Activated CD4-positive, alpha-beta memory T cell treated with anti-CD3 and anti-CD28 coated beads for 36 hours (primary cell): Measurements from ENCODE around the gene TMPRSS3. TPM values are rescaled to one million over a fixed set of nuclear protein-coding genes. Genes with fewer than 3 reads are reported as not detected.

Experiments
- CTCF ChIA-PET: fragments of 350-600 bp; sonication (Branson Sonifier 250); formaldehyde crosslinking; loops from one replicate; lab custom pipeline; 2021; ENCODE audit warnings: antibody characterized with exemption, inconsistent platforms; lab: Charles Lee
- POLR2A ChIA-PET: fragments of 350-600 bp; sonication (Branson Sonifier 250); formaldehyde crosslinking; loops from one replicate; lab custom pipeline; 2021; ENCODE audit warnings: antibody characterized with exemption; lab: Charles Lee
- DNase-seq: peaks from one replicate; pipeline ENCODE4 v3.0.0-alpha.2; 2020
- H3K27ac Mint-ChIP-seq: one replicate; pipeline ENCODE4 v1.8.0; 2021; ENCODE audit warnings: mixed read lengths
- H3K27me3 Mint-ChIP-seq: one replicate; pipeline ENCODE4 v1.8.0; 2021; ENCODE audit warnings: mixed read lengths
- H3K36me3 Mint-ChIP-seq: one replicate; pipeline ENCODE4 v1.8.0; 2021; ENCODE audit warnings: mixed read lengths
- H3K4me1 Mint-ChIP-seq: one replicate; pipeline ENCODE4 v1.8.0; 2021; ENCODE audit warnings: low read depth, mixed read lengths
- H3K4me3 Mint-ChIP-seq: one replicate; pipeline ENCODE4 v1.8.0; 2021; ENCODE audit warnings: mild to moderate bottlenecking, mixed read lengths
- H3K9me3 Mint-ChIP-seq: one replicate; pipeline ENCODE4 v1.8.0; 2021; ENCODE audit warnings: mixed read lengths
- intact Hi-C: fragments of 100-400 bp; cut with micrococcal nuclease; formaldehyde crosslinking; loops from one replicate; pipeline ENCODE4 v1.15.1; 2023
- total RNA-seq, 2 experiments: library from RNA; stranded (reverse); gene quantifications; one replicate each; pipeline ENCODE4 v1.2.3, GENCODE V29; 2021

TMPRSS3 gene
- total RNA-seq, 2 experiments from 2014 or later = 47.6 to 49.8 TPM

DNA sequence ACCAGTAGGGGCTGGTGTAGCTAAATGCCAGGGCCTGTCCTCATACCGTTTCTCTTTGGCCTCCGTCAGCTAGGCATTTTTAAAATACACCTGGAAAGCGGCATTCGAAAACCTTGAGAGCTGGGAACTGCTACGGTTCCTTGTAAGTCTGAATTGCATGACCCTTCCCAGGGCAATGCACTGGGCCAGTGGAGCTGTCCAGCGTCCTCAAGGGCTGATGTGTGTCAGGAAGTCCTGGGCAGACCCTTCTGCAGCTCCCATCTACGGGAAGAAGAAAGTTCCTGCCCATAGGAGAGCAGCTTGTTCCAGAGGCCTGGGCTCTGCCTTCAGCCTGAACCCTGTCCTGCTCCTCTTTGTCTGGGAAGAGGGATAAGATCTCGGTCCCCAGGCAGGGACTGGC, 41.9 kb upstream of the TMPRSS3 start:
- ChIA-PET CTCF (no interaction called here), POLR2A (no interaction called here)
- no peak overlapping the region for H3K4me3 Mint-ChIP-seq
- peaks cover 60% of the 10 kb centered on the region for H3K4me1 Mint-ChIP-seq
- H3K27me3 Mint-ChIP-seq = no peaks in the 10 kb centered on the region
- DNase-seq = no peak
- peaks cover 83% of the 10 kb centered on the region for H3K36me3 Mint-ChIP-seq
- no peak overlapping the region for H3K27ac Mint-ChIP-seq
- intact Hi-C loops = no loop called here
- H3K9me3 Mint-ChIP-seq = peaks cover under 1% of the 10 kb centered on the region

DNA sequence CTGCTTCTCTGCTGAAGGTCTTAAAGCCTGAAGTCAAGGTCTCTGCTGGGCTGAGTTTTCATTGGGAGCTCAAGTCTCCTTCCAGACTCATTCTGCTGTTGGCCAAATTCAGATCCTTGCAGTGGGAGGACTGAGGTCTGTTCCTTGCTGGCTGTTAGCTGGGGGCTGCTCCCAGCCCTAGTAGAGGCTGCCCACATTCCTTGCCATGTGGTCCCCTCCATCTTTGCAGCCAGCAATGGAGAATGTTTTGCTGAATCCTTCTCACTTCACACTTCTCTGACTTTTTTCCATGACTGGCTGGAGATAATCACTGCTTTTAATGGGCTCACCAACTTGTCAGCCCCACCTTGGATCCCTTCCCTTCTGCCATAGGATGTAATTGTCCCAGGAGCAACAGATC, 41.1 kb upstream of the TMPRSS3 start:
- CTCF ChIA-PET = interaction anchor here (1.3 to 1.4 kb wide), 2 partner anchors 55 to 178 kb away, joined by 5 to 8 read pairs; no protein-coding TSS in a partner anchor
- H3K27ac Mint-ChIP-seq = no peak overlapping the region
- DNase-seq = no peak
- H3K4me3 Mint-ChIP-seq = no peak overlapping the region
- no peaks in the 10 kb centered on the region for H3K27me3 Mint-ChIP-seq
- H3K4me1 Mint-ChIP-seq = peaks cover 57% of the 10 kb centered on the region
- H3K9me3 Mint-ChIP-seq = peaks cover 7% of the 10 kb centered on the region
- H3K36me3 Mint-ChIP-seq = peaks cover 83% of the 10 kb centered on the region
- intact Hi-C loops = no loop called here
- POLR2A ChIA-PET = interaction anchor here (0.8 kb wide), 1 partner anchor 16 kb away, joined by 4 read pairs; no protein-coding TSS in a partner anchor

DNA sequence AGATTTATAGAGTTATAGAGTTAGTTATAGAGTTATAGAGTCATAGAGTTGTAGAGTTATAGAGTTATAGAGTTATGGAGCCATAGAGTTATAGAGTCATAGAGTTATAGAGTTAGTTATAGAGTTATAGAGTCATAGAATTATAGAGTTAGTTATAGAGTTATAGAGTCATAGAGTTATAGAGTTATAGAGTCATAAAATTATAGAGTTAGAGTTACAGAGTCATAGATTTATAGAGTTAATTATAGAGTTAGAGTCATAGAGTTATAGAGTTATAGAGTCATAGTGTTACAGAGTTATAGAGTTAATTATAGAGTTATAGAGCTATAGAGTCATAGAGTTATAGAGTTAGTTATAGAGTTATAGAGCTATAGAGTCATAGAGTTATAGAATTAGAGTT, 40.0 kb upstream of the TMPRSS3 start:
- intact Hi-C loops = no loop called here
- ChIA-PET CTCF (interaction anchor here (1.3 to 1.4 kb wide), 2 partner anchors 54 to 177 kb away, joined by 5 to 8 read pairs; no protein-coding TSS in a partner anchor), POLR2A (interaction anchor here (0.8 kb wide), 1 partner anchor 42 kb away, joined by 3 read pairs; no protein-coding TSS in a partner anchor)
- no peak for DNase-seq
- H3K36me3 Mint-ChIP-seq = peaks cover 83% of the 10 kb centered on the region
- H3K4me3 Mint-ChIP-seq = no peak overlapping the region
- H3K9me3 Mint-ChIP-seq = peaks cover 7% of the 10 kb centered on the region
- no peak overlapping the region for H3K27ac Mint-ChIP-seq
- H3K27me3 Mint-ChIP-seq = no peaks in the 10 kb centered on the region
- H3K4me1 Mint-ChIP-seq = peaks cover 52% of the 10 kb centered on the region

GRCh38 chr21:42435401-42435800, 39.5 kb upstream of the TMPRSS3 start:
- intact Hi-C loops = no loop called here
- ChIA-PET POLR2A (no interaction called here), CTCF (interaction anchor here (1.3 to 1.5 kb wide), 2 partner anchors 54 kb away, joined by 6 to 8 read pairs; no protein-coding TSS in a partner anchor)
- no peak overlapping the region for H3K4me3 Mint-ChIP-seq
- H3K36me3 Mint-ChIP-seq = peaks cover 80% of the 10 kb centered on the region
- no peak for DNase-seq
- no peaks in the 10 kb centered on the region for H3K27me3 Mint-ChIP-seq
- peaks cover 47% of the 10 kb centered on the region for H3K4me1 Mint-ChIP-seq
- peaks cover 7% of the 10 kb centered on the region for H3K9me3 Mint-ChIP-seq
- H3K27ac Mint-ChIP-seq = no peak overlapping the region

- H3K27me3 Mint-ChIP-seq = no peaks in the 10 kb centered on the region
- H3K4me3 Mint-ChIP-seq = no peak overlapping the region
- CTCF ChIA-PET = interaction anchor here (1.5 kb wide), 1 partner anchor 53 kb away, joined by 6 read pairs; no protein-coding TSS in a partner anchor
- peaks cover 76% of the 10 kb centered on the region for H3K36me3 Mint-ChIP-seq
- no peak overlapping the region for H3K27ac Mint-ChIP-seq
- intact Hi-C loops = no loop called here
- DNase-seq = no peak
- POLR2A ChIA-PET = no interaction called here
- H3K9me3 Mint-ChIP-seq = peaks cover 7% of the 10 kb centered on the region
- peaks cover 42% of the 10 kb centered on the region for H3K4me1 Mint-ChIP-seq
Measured at GRCh38 chr21:42434884-42435283, 39.0 kb upstream of the TMPRSS3 start.

DNA sequence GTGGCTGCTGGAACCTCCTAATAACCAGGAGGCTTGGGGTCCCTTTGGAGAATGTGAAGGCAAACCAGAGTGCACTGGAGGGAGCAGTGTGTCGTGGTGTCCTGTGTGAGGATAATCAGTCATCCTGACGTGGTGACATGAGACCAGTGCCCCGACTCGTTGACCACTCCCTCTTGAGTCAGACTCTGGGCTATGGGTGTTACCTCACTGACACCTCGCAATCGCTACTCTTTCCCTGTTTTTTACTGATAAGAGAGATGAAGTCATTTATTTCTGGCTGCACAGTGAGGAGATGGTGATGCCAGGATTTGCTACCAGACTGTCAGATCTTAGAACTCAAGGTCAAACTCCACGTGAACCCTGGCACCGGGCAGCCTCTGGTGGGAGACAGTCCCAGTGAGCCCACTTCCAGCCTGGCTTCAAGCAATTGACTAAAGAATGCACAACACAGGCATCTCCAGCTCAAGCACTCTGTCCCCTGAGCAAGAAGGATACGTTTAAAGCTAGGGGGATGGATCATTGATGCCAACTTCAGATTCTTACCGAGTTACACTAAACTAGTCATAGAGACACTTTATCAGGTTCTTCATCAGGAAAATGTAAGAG, 38.2 kb upstream of the TMPRSS3 start:
- no peak overlapping the region for H3K27ac Mint-ChIP-seq
- H3K4me3 Mint-ChIP-seq = no peak overlapping the region
- peak; percentile 44 for DNase-seq
- H3K36me3 Mint-ChIP-seq = peaks cover 70% of the 10 kb centered on the region
- peaks cover 34% of the 10 kb centered on the region for H3K4me1 Mint-ChIP-seq
- H3K27me3 Mint-ChIP-seq = no peaks in the 10 kb centered on the region
- H3K9me3 Mint-ChIP-seq = peaks cover 7% of the 10 kb centered on the region
- CTCF ChIA-PET = interaction anchor here (1.5 kb wide), 1 partner anchor 53 kb away, joined by 6 read pairs; no protein-coding TSS in a partner anchor
- POLR2A ChIA-PET = no interaction called here
- intact Hi-C loops = no loop called here

DNA sequence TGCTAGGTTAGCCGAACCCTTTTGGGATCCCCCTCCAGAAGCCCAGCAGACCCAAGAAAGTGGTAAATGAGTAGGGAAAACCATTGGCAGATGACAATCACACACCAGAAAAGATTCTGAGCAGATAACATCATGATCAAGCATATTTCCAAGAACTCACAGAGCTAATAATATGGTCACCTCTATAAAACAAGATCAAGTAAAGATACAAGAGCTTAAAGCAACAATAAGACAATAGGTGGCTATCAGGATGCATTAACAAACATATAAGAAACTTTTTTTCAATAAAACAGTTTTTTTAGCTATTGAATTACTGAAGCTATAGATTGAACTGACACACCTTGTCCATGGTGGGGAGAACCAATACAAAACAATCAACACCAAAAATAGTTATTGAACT, 36.8 kb upstream of the TMPRSS3 start:
- no peak for DNase-seq
- H3K9me3 Mint-ChIP-seq = peaks cover 7% of the 10 kb centered on the region
- no peaks in the 10 kb centered on the region for H3K27me3 Mint-ChIP-seq
- CTCF ChIA-PET = interaction anchor here (1.0 to 1.4 kb wide), 2 partner anchors 51 to 174 kb away, joined by 4 read pairs; no protein-coding TSS in a partner anchor
- H3K27ac Mint-ChIP-seq = no peak overlapping the region
- POLR2A ChIA-PET = no interaction called here
- peaks cover 25% of the 10 kb centered on the region for H3K4me1 Mint-ChIP-seq
- H3K4me3 Mint-ChIP-seq = no peak overlapping the region
- intact Hi-C loops = no loop called here
- peaks cover 67% of the 10 kb centered on the region for H3K36me3 Mint-ChIP-seq

- Mint-ChIP-seq H3K36me3 (peaks cover 69% of the 10 kb centered on the region), H3K4me3 (no peak overlapping the region), H3K27ac (no peak overlapping the region), H3K27me3 (no peaks in the 10 kb centered on the region), H3K9me3 (peaks cover 7% of the 10 kb centered on the region), H3K4me1 (peaks cover 28% of the 10 kb centered on the region)
- POLR2A ChIA-PET = no interaction called here
- intact Hi-C loops = no loop called here
- CTCF ChIA-PET = no interaction called here
- no peak for DNase-seq
Measured at GRCh38 chr21:42431196-42431595, 35.3 kb upstream of the TMPRSS3 start.

DNA sequence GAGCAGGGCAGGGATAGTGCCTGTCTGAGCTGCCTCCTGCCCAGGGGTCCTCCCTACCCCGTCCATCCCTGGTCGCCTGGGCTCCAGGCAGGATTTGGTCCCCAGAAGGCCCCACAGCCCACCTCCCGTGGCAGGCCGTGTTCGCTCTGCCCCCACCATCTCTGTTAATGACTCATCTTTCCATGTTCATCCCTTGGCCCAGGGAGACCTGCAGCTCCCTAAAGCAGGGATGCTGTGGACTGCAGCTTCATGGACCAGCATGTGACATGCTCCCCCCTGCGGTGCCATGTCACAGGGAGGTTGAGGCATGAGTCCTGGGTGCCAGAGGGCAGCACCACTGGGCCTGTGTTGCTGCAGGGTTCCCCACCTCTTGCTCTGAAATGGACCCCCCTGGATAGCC, 34.7 kb upstream of the TMPRSS3 start:
- peaks cover 7% of the 10 kb centered on the region for H3K9me3 Mint-ChIP-seq
- POLR2A ChIA-PET = no interaction called here
- H3K27me3 Mint-ChIP-seq = no peaks in the 10 kb centered on the region
- no peak overlapping the region for H3K4me3 Mint-ChIP-seq
- no peak overlapping the region for H3K27ac Mint-ChIP-seq
- DNase-seq = no peak
- H3K4me1 Mint-ChIP-seq = peaks cover 34% of the 10 kb centered on the region
- CTCF ChIA-PET = no interaction called here
- intact Hi-C loops = no loop called here
- peaks cover 67% of the 10 kb centered on the region for H3K36me3 Mint-ChIP-seq

- intact Hi-C loops = no loop called here
- H3K27me3 Mint-ChIP-seq = no peaks in the 10 kb centered on the region
- H3K4me3 Mint-ChIP-seq = no peak overlapping the region
- DNase-seq = no peak
- CTCF ChIA-PET = interaction anchor here (1.3 kb wide), 1 partner anchor 49 kb away, joined by 5 read pairs; no protein-coding TSS in a partner anchor
- H3K4me1 Mint-ChIP-seq = peaks cover 36% of the 10 kb centered on the region
- POLR2A ChIA-PET = no interaction called here
- H3K36me3 Mint-ChIP-seq = peaks cover 64% of the 10 kb centered on the region
- no peak overlapping the region for H3K27ac Mint-ChIP-seq
- peaks cover 7% of the 10 kb centered on the region for H3K9me3 Mint-ChIP-seq
Measured at GRCh38 chr21:42429856-42430255, 34.0 kb upstream of the TMPRSS3 start.

DNA sequence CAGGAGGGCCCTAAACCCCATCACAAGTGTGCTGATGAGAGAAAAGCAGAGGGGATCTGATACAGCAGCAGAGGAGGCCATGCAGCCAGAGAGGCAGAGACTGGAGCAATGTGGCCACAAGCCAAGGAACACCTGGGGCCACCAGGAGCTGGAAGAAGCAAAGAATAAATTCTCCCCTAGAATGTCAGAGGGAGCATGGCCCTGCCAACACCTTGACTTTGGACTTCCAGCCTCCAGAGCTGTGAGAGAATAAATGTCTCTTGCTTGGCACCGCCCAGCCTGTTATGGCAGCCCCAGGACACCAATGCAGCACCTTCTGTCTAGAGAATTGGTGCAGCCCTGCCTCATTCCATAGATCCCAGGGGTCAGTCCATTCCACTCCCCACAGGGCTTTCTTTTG, 33.2 kb upstream of the TMPRSS3 start:
- intact Hi-C loops = no loop called here
- ChIA-PET CTCF (interaction anchor here (1.3 kb wide), 1 partner anchor 48 kb away, joined by 5 read pairs; no protein-coding TSS in a partner anchor), POLR2A (no interaction called here)
- no peak for DNase-seq
- peaks cover 62% of the 10 kb centered on the region for H3K36me3 Mint-ChIP-seq
- peaks cover 7% of the 10 kb centered on the region for H3K9me3 Mint-ChIP-seq
- H3K4me1 Mint-ChIP-seq = peaks cover 37% of the 10 kb centered on the region
- H3K27me3 Mint-ChIP-seq = no peaks in the 10 kb centered on the region
- no peak overlapping the region for H3K27ac Mint-ChIP-seq
- H3K4me3 Mint-ChIP-seq = no peak overlapping the region

DNA sequence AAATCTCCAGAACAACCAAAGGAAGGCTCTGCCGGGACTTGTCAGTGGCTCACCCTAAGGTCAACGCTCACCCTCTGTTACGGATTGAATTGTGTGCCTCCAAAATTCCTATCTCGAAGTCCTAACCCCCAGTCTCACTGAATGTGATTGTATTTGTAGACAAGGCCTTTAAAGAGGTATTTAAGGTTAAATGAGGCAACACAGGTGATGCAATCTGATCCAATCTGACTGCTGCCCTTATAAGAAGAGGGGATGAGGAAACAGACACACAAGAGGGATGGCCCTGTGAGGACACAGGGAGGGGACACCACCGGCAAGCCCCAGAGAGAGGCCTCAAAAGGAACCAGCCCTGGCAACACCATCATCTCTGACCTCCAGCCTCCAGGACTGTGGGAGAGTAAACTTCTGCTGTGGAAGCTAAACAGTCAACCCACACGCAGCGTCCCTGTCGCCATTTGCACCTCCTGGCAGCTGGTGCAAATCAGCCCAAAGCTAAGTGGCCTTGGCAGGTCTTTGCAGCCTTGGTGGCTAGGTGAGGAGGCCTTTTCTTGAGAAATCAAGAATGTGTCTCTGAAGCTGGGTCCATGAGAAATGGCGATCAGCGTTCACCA, 32.1 kb upstream of the TMPRSS3 start:
- no peak for DNase-seq
- Mint-ChIP-seq H3K4me1 (peaks cover 45% of the 10 kb centered on the region), H3K27ac (no peak overlapping the region), H3K27me3 (no peaks in the 10 kb centered on the region), H3K36me3 (peaks cover 64% of the 10 kb centered on the region), H3K4me3 (no peak overlapping the region), H3K9me3 (peaks cover 7% of the 10 kb centered on the region)
- ChIA-PET POLR2A (no interaction called here), CTCF (no interaction called here)
- intact Hi-C loops = no loop called here
